KOPT-K1 (cell line): ENCODE data around the gene TP53BP1.
"Not testable (repeated sequence)": the region's sequence is repeated elsewhere in the genome, so short reads cannot be mapped to it uniquely, and the experiment has no call there.

Source experiments
- H3K27ac ChIP-seq: fragments of 200-600 bp; sonication (generic); 2 replicates; pipeline ENCODE4 v1.5.1; 2016; ENCODE audit warnings: antibody characterized with exemption, mild to moderate bottlenecking, low read depth, low read length; ENCODE audit not compliant: poor library complexity, severe bottlenecking
- H3K36me3 ChIP-seq: fragments of 200-600 bp; sonication (generic); 2 replicates; pipeline ENCODE4 v1.5.1; 2017; ENCODE audit warnings: antibody characterized with exemption, mild to moderate bottlenecking, low read length, moderate library complexity; ENCODE audit not compliant: insufficient read depth
- H3K9me3 ChIP-seq: fragments of 200-600 bp; sonication (generic); 2 replicates; pipeline ENCODE4 v1.5.1; 2017; ENCODE audit warnings: antibody characterized with exemption, low read length, mild to moderate bottlenecking; ENCODE audit not compliant: insufficient read depth, poor library complexity, severe bottlenecking

Gene TP53BP1

GRCh38 chr15:43492673-43493601, at the start of gene TP53BP1:
Gene TP53BP1, minus strand, starts transcription at chr15:43493156. Its CDS starts 113 bp downstream, at chr15:43493043.
- Histone ChIP-seq H3K36me3 (peaks cover 19% of the 10 kb centered on the region), H3K9me3 (no peaks in the 10 kb centered on the region), H3K27ac (peak within 1 kb of the TSS; percentile 53)

GRCh38 chr15:43541785-43542184, 48.8 kb upstream of the TP53BP1 start:
- no peaks in the 10 kb centered on the region for H3K36me3 ChIP-seq
- H3K9me3 ChIP-seq: no peaks in the 10 kb centered on the region
- no peak overlapping the region for H3K27ac ChIP-seq

GRCh38 chr15:43538091-43538490, 45.1 kb upstream of the TP53BP1 start:
- Histone ChIP-seq H3K9me3 (no peaks in the 10 kb centered on the region), H3K27ac (no peak overlapping the region), H3K36me3 (no peaks in the 10 kb centered on the region)

- Histone ChIP-seq H3K27ac (no peak overlapping the region), H3K36me3 (peaks cover 13% of the 10 kb centered on the region; the same call in 1 of the 2 replicates), H3K9me3 (no peaks in the 10 kb centered on the region)
These were observed 41.9 kb upstream of the TP53BP1 start for GRCh38 chr15:43534897-43535296.

- H3K36me3 ChIP-seq: peaks cover 34% of the 10 kb centered on the region
- H3K27ac ChIP-seq, H3K9me3 ChIP-seq: not testable (repeated sequence)
These were observed 39.9 kb upstream of the TP53BP1 start for GRCh38 chr15:43532826-43533225.

- no peak overlapping the region for H3K27ac ChIP-seq
- no peaks in the 10 kb centered on the region for H3K9me3 ChIP-seq
- peaks cover 51% of the 10 kb centered on the region for H3K36me3 ChIP-seq
These were observed 38.2 kb upstream of the TP53BP1 start for GRCh38 chr15:43531018-43531670.

- Histone ChIP-seq H3K9me3 (no peaks in the 10 kb centered on the region), H3K36me3 (peaks cover 65% of the 10 kb centered on the region), H3K27ac (no peak overlapping the region)
These were observed 36.8 kb upstream of the TP53BP1 start for GRCh38 chr15:43529587-43530345.

- Histone ChIP-seq H3K9me3 (no peaks in the 10 kb centered on the region), H3K27ac (no peak overlapping the region), H3K36me3 (peaks cover 71% of the 10 kb centered on the region)
These were observed 36.2 kb upstream of the TP53BP1 start for GRCh38 chr15:43529141-43529540.

GRCh38 chr15:43528542-43529007, 35.6 kb upstream of the TP53BP1 start:
- H3K36me3 ChIP-seq: peaks cover 77% of the 10 kb centered on the region
- H3K27ac ChIP-seq: no peak overlapping the region
- H3K9me3 ChIP-seq: no peaks in the 10 kb centered on the region

GRCh38 chr15:43527802-43528541, 35.0 kb upstream of the TP53BP1 start:
- Histone ChIP-seq H3K9me3 (no peaks in the 10 kb centered on the region), H3K36me3 (peaks cover 83% of the 10 kb centered on the region), H3K27ac (no peak overlapping the region)

GRCh38 chr15:43527016-43527801, 34.3 kb upstream of the TP53BP1 start:
- Histone ChIP-seq H3K27ac (no peak overlapping the region), H3K36me3 (peaks cover 90% of the 10 kb centered on the region), H3K9me3 (no peaks in the 10 kb centered on the region)

- Histone ChIP-seq H3K36me3 (peaks cover 98% of the 10 kb centered on the region), H3K27ac (no peak overlapping the region), H3K9me3 (no peaks in the 10 kb centered on the region)
These were observed 33.4 kb upstream of the TP53BP1 start for GRCh38 chr15:43526261-43526930.

- H3K27ac ChIP-seq: peak overlapping the region; percentile 9
- H3K36me3 ChIP-seq: peaks cover 100% of the 10 kb centered on the region
- H3K9me3 ChIP-seq: no peaks in the 10 kb centered on the region
These were observed 32.2 kb upstream of the TP53BP1 start for GRCh38 chr15:43525131-43525530.
